ENCODE data around the gene NFIB. TPM values are rescaled to one million over a fixed set of nuclear protein-coding genes. Genes with fewer than 3 reads are reported as not detected.

NFIB gene
- polyA plus RNA-seq, 1 of the 3 experiments (the other 2 are of a cell fraction): 9.2 TPM

DNA sequence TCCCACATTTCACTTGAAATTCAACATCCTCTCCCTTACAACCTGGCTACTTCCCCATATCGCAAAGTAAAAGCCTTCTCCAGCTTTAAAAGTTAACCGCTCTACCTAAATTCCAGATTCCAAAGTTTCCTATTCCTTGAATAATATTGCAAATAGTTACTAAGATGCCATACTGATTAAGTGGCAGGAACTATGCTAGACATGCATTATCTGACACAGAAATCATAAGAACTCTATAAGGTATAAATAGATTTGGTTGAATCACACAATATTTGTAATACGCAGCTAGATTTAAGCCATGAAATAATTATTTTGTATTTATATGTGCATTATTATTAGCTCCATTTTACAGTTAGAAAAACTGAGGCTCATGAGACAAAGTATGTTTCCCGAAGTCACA, 92.8 kb downstream of the NFIB start:
- no peaks in the 10 kb centered on the region for H4K20me1 ChIP-seq (ENCODE audit: insufficient read depth)
- no peak overlapping the region for H2AFZ ChIP-seq (ENCODE audit: low read depth)
- H3K27ac ChIP-seq (ENCODE audit: low read depth in 2 of 2, low read length in 1 of 2): peak overlapping the region; percentile 71 to 78; a peak in 3 of 4 replicates
- H3K9me2 ChIP-seq: no peaks in the 10 kb centered on the region
- peaks cover 3 to 13% of the 10 kb centered on the region in 2 experiments for H3K36me3 ChIP-seq (replicated peaks in 1 of 2; ENCODE audit: control insufficient read depth in 1 of 2, insufficient read depth in 2 of 2, low read length in 1 of 2)
- TF ChIP-seq MEF2A (IDR thresholded peaks at IDR 0.05; ENCODE audit: borderline replicate concordance, low read depth) (peak; percentile 79; the same call in 1 of the 2 replicates), SMC3 (IDR thresholded peaks at IDR 0.05; ENCODE audit: low read depth, low read length) (no peak), FOSL2 (IDR thresholded peaks at IDR 0.05; ENCODE audit: borderline replicate concordance, low read depth) (peak; percentile 29; the same call in 1 of the 2 replicates), TCF12 (IDR thresholded peaks at IDR 0.05) (peak; percentile 3; the same call in 1 of the 2 replicates), JUND (IDR thresholded peaks at IDR 0.05) (peak; percentile 32), RAD21 (IDR thresholded peaks at IDR 0.05; ENCODE audit: low read length) (no peak), EZH2phosphoT487 (IDR thresholded peaks at IDR 0.05; ENCODE audit: borderline replicate concordance, low read depth) (no peak)
- CTCF ChIA-PET: no interaction called here
- no peak overlapping the region for H3K4me3 ChIP-seq (ENCODE audit: low read depth in 2 of 2, low read length in 1 of 2)
- peaks cover 70% of the 10 kb centered on the region for H3K79me2 ChIP-seq (ENCODE audit: insufficient read depth)
- no peaks in the 10 kb centered on the region for H3K27me3 ChIP-seq (ENCODE audit: insufficient read depth)
- H3K9me3 ChIP-seq: no peaks in the 10 kb centered on the region
- POLR2A ChIA-PET: no interaction called here
- no peak for DNase-seq
- peak overlapping the region; percentile 56 for H3K4me2 ChIP-seq
- peaks cover 32% of the 10 kb centered on the region for H3F3A ChIP-seq (replicated peaks; ENCODE audit: insufficient read depth)
- H3K9ac ChIP-seq: peak overlapping the region; percentile 22; the same call in 1 of the 2 replicates
- WGBS (ENCODE audit: low lambda C conversion rate): 66% methylated on average over 4 of the region's 4 CpGs
- H3K4me1 ChIP-seq (ENCODE audit: control insufficient read depth in 1 of 2, insufficient read depth in 2 of 2, low read depth in 1 of 2, low read length in 1 of 2): peaks cover 10 to 42% of the 10 kb centered on the region in 2 experiments

DNA sequence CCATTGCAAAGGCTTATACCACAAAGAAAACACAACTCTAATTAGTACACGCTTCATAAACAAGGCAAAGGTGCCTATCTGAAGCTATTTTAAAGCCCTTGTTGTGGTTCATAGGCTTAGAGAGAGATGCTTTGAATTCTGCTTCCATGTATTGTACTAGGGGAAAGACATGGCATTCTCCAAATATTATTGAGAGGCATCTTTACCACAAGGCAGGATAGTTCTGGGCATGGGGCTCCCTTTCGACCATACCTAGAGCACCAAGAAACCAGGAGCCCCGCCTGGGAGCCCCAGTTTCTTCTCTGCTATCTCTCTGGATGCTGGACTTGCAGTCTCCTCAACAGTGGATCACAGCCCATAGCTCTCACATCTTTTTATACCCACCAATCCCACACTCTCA, 93.7 kb downstream of the NFIB start:
- peak overlapping the region; percentile 62 to 78; a peak in 3 of 4 replicates for H3K27ac ChIP-seq (ENCODE audit: low read depth in 2 of 2, low read length in 1 of 2)
- ChIA-PET CTCF (no interaction called here), POLR2A (no interaction called here)
- H4K20me1 ChIP-seq (ENCODE audit: insufficient read depth): no peaks in the 10 kb centered on the region; the same call in 1 of the 2 replicates
- no peaks in the 10 kb centered on the region for H3K9me3 ChIP-seq
- no peaks in the 10 kb centered on the region for H3K9me2 ChIP-seq
- no peak overlapping the region; the same call in 1 of the 2 replicates for H3K4me2 ChIP-seq
- no peak overlapping the region for H3K4me3 ChIP-seq (ENCODE audit: low read depth in 2 of 2, low read length in 1 of 2)
- 96% methylated on average over 2 of the region's 3 CpGs for WGBS (ENCODE audit: low lambda C conversion rate)
- no peaks in the 10 kb centered on the region for H3K27me3 ChIP-seq (ENCODE audit: insufficient read depth)
- no peak for DNase-seq
- peaks cover 62% of the 10 kb centered on the region for H3K79me2 ChIP-seq (ENCODE audit: insufficient read depth)
- H3K4me1 ChIP-seq (ENCODE audit: control insufficient read depth in 1 of 2, insufficient read depth in 2 of 2, low read depth in 1 of 2, low read length in 1 of 2): peaks cover 10 to 51% of the 10 kb centered on the region in 2 experiments
- H3K36me3 ChIP-seq (replicated peaks in 1 of 2; ENCODE audit: control insufficient read depth in 1 of 2, insufficient read depth in 2 of 2, low read length in 1 of 2): peaks cover 3 to 13% of the 10 kb centered on the region in 2 experiments
- no peak overlapping the region for H3K9ac ChIP-seq
- no peak overlapping the region for H2AFZ ChIP-seq (ENCODE audit: low read depth)
- peaks cover 41% of the 10 kb centered on the region for H3F3A ChIP-seq (replicated peaks; ENCODE audit: insufficient read depth)
- TF ChIP-seq SIN3A (IDR thresholded peaks at IDR 0.05; ENCODE audit: borderline replicate concordance, low read depth, low read length) (no peak), RCOR1 (IDR thresholded peaks at IDR 0.05; ENCODE audit: low read length) (no peak), RFX5 (IDR thresholded peaks at IDR 0.05; ENCODE audit: low read length) (no peak), JUND (IDR thresholded peaks at IDR 0.05) (no peak), SMC3 (IDR thresholded peaks at IDR 0.05; ENCODE audit: low read depth, low read length) (no peak), FOXM1 (IDR thresholded peaks at IDR 0.05; ENCODE audit: low read depth) (no peak), POLR2AphosphoS5 (IDR thresholded peaks at IDR 0.05; ENCODE audit: low read depth, low read length) (no peak), MXI1 (IDR thresholded peaks at IDR 0.05; ENCODE audit: low read depth, low read length) (no peak), ELF1 (IDR thresholded peaks at IDR 0.05) (no peak), RXRA (IDR thresholded peaks at IDR 0.05; ENCODE audit: borderline replicate concordance, low read depth) (no peak), EZH2phosphoT487 (IDR thresholded peaks at IDR 0.05; ENCODE audit: borderline replicate concordance, low read depth) (no peak), TEAD4 (IDR thresholded peaks at IDR 0.05; ENCODE audit: borderline replicate concordance, insufficient read depth) (no peak)
- TF ChIP-seq, protein P1, sequence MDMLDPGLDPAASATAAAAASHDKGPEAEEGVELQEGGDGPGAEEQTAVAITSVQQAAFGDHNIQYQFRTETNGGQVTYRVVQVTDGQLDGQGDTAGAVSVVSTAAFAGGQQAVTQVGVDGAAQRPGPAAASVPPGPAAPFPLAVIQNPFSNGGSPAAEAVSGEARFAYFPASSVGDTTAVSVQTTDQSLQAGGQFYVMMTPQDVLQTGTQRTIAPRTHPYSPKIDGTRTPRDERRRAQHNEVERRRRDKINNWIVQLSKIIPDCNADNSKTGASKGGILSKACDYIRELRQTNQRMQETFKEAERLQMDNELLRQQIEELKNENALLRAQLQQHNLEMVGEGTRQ (IDR thresholded peaks at IDR 0.05; ENCODE audit: borderline replicate concordance, low read depth, low read length): no peak
- TF ChIP-seq, protein P2, sequence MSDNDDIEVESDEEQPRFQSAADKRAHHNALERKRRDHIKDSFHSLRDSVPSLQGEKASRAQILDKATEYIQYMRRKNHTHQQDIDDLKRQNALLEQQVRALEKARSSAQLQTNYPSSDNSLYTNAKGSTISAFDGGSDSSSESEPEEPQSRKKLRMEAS (IDR thresholded peaks at IDR 0.05; ENCODE audit: low read depth): no peak

Measured in SK-N-SH (cell line).